AG10803 (cell line): ENCODE measurements around the gene SLC12A8.

Experiments used
- DNase-seq: peaks from one replicate; pipeline ENCODE4 v3.0.0; 2010; ENCODE audit warnings: low read depth
- H3K4me3 ChIP-seq: 2 replicates; pipeline ENCODE4 v1.5.1; 2011; ENCODE audit warnings: mild to moderate bottlenecking, low read length, control low read depth
- TF ChIP-seq, protein P1 (sequence below): conservative IDR thresholded peaks from 2 replicates; pipeline ENCODE4 v1.5.1; 2011; ENCODE audit warnings: mild to moderate bottlenecking, low read length, control low read depth, inconsistent platforms

Gene SLC12A8, protein sequence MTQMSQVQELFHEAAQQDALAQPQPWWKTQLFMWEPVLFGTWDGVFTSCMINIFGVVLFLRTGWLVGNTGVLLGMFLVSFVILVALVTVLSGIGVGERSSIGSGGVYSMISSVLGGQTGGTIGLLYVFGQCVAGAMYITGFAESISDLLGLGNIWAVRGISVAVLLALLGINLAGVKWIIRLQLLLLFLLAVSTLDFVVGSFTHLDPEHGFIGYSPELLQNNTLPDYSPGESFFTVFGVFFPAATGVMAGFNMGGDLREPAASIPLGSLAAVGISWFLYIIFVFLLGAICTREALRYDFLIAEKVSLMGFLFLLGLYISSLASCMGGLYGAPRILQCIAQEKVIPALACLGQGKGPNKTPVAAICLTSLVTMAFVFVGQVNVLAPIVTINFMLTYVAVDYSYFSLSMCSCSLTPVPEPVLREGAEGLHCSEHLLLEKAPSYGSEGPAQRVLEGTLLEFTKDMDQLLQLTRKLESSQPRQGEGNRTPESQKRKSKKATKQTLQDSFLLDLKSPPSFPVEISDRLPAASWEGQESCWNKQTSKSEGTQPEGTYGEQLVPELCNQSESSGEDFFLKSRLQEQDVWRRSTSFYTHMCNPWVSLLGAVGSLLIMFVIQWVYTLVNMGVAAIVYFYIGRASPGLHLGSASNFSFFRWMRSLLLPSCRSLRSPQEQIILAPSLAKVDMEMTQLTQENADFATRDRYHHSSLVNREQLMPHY

DNA sequence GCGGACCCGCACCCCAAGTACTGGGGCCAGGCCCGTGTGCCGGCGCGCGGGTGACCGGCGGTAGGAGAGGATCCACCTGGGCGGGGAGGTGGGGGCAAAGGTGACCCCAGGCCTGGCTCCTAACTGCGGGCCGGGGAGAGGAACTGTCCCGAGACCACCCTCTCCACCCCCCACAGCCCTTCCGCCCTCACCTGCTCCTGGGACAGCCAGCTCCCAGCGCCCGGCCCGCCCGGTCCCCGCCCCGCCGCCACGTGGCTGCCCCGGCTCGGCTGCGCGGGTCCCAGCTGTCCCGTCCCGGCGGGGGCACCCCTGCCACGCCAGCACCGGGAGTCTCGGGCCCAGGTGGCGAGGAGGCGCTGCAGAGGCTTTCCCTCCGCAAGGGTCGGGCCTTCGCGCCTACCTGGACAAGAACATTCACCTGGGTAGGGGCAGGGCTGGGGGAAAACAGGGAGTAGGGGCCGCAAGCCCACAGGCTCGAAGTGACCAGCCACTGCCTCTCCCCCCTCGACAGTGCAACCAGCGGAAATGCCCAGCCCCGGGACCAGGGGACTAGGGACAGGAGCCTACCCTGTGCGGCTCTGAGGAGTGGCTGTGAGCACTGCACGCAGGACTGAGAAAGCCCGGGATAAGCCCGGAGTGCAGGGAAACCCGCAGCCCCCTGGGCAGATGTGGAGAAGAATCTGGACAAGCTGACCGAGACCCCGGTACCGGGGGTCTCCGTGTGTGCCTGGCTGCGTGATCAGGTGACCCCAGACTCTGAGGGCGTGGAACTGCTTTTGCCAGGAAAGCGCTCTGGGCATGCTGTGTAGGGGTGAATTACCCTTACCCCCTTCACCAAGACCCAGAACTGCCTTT is at the start of gene SLC12A8:
SLC12A8 (minus strand) TSS at position 240 of the 855 bp plus-strand sequence. CDS start 1,399 bp downstream, outside the sequence.
- DNase-seq = no peak
- H3K4me3 ChIP-seq = peak within 1 kb of the TSS; percentile 41
- TF ChIP-seq, protein P1, sequence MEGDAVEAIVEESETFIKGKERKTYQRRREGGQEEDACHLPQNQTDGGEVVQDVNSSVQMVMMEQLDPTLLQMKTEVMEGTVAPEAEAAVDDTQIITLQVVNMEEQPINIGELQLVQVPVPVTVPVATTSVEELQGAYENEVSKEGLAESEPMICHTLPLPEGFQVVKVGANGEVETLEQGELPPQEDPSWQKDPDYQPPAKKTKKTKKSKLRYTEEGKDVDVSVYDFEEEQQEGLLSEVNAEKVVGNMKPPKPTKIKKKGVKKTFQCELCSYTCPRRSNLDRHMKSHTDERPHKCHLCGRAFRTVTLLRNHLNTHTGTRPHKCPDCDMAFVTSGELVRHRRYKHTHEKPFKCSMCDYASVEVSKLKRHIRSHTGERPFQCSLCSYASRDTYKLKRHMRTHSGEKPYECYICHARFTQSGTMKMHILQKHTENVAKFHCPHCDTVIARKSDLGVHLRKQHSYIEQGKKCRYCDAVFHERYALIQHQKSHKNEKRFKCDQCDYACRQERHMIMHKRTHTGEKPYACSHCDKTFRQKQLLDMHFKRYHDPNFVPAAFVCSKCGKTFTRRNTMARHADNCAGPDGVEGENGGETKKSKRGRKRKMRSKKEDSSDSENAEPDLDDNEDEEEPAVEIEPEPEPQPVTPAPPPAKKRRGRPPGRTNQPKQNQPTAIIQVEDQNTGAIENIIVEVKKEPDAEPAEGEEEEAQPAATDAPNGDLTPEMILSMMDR = no peak

DNA sequence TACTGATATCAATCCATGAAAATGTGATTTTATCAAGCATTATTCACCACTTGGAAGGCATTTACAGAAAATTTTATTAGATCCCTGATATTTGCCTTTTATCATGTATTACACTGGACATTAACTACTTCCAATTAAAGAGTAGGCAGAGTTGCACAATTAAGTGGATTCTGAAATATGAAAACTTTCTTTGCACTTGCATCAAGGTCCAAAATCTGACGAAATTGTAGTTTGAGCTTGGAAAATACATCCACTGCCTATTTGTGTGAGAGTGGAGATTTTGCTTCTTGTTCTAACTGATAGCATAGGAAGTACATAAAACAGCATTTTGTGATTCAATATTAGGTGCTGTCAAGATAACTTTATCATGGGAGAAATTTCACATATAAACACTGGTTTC is 49.6 kb upstream of the SLC12A8 start:
- DNase-seq = peak; percentile 47
- TF ChIP-seq, protein P1 = no peak

DNA sequence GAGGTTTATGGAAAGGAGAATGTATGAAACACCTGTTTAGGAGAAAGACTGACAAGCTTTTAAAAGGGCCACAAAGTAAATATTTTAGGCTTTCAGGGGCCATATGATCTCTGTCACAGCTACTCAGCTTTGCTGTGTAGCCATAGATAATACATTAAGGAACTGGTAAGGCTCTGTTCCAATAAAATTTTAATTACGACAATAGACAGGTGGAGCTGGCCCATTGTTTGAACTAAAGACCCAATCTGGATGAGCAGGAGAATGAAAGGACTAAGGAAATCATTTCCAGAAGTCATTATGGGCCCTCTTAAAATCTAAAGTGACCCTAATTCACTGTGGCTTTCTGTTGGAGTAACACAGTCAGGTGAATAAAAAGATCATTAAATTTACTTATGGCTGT is 48.5 kb upstream of the SLC12A8 start:
- no peak for DNase-seq
- no peak overlapping the region for H3K4me3 ChIP-seq
- TF ChIP-seq, protein P1 = no peak

More for the DNA sequence above, 49.6 kb upstream of the SLC12A8 start:
- no peak overlapping the region for H3K4me3 ChIP-seq

DNA sequence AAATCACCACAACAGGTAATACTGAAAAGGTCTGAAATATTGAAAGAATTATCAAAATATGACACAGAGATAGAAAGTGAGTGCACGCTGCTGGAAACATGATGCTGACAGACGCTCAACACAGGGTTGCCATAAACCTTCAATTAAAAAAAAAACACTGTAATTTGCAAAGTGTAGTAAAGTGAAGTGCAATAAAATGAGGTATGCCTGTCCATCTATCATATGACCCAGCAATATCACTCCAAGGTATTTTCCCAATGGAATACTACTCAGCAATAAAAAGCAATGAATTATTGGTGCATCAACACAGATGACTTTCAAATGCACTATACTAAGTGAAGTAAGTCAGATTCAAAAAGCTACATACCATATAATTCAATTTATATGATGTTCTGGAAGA is 47.6 kb upstream of the SLC12A8 start:
- TF ChIP-seq, protein P1 = no peak
- no peak overlapping the region for H3K4me3 ChIP-seq
- DNase-seq = no peak

DNA sequence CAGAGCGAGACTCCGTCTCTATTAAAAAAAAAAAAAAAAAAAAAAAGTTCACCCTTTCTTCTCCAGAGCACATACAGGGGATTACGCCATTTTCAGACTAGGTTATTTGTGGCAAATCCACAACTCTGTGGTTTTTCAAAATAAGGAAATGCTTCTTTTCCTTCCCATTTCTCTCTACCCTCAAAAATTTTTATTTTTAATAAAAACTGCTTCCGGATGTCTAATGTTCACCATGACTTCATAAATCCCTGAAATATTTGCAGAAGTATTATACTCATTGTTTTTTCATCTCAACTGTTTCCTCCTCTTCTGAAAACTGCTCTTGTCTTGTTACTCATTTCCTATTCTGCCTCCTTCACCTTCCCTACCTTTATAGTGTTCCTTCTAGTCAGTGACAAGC is 45.0 kb upstream of the SLC12A8 start:
- TF ChIP-seq, protein P1 = no peak
- H3K4me3 ChIP-seq = no peak overlapping the region
- no peak for DNase-seq

DNA sequence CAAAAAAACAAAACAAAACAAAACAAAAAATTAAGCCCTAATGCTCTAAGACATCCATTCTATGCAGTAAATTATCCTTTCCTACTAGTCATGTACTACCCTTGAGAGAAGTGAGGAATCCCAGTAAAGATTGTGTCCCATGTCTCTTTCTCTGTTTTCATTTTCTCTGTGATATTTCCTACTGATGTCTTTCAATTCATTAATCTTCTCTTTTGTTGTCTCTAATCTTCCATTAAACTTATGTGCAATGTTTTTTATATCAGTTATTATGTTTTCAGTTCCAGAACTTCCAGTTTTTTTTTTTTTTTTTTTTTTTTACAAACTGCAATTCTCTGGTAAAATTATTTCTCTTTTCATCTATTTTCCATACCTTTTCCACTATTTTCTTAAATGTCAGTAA is 44.1 kb upstream of the SLC12A8 start:
- DNase-seq = no peak
- H3K4me3 ChIP-seq = no peak overlapping the region
- TF ChIP-seq, protein P1 = no peak
